Activated CD8-positive, alpha-beta memory T cell treated with anti-CD3 and anti-CD28 coated beads, Interleukin-2, amount 50 U/mL, for 24 hours (primary cell): Measurements from ENCODE around the gene TNRC6A.
"Not testable (repeated sequence)": the region's sequence is repeated elsewhere in the genome, so short reads cannot be mapped to it uniquely, and the experiment has no call there.

ENCODE experiments used
- DNase-seq: peaks from one replicate; pipeline ENCODE4 v3.0.0-alpha.2; 2020; ENCODE audit errors: extremely low read depth

The TNRC6A gene

GRCh38 chr16:24815021-24815420, 85.6 kb downstream of the TNRC6A start:
- no peak for DNase-seq

GRCh38 chr16:24816688-24817087, 87.2 kb downstream of the TNRC6A start:
- no peak for DNase-seq

- no peak for DNase-seq
Observed at GRCh38 chr16:24819462-24820040, 90.1 kb downstream of the TNRC6A start.

GRCh38 chr16:24820522-24820921, 91.1 kb downstream of the TNRC6A start:
- no peak for DNase-seq

- DNase-seq, result no peak
Observed at GRCh38 chr16:24821129-24821528, 91.7 kb downstream of the TNRC6A start.

GRCh38 chr16:24822542-24822941, 93.1 kb downstream of the TNRC6A start:
- DNase-seq, result no peak

GRCh38 chr16:24822974-24823373, 93.5 kb downstream of the TNRC6A start:
- DNase-seq, result no peak

GRCh38 chr16:24825696-24826095, 96.2 kb downstream of the TNRC6A start:
- DNase-seq, result no peak

GRCh38 chr16:24826096-24826690, 96.7 kb downstream of the TNRC6A start:
- DNase-seq, result no peak

- DNase-seq, result no peak
Observed at GRCh38 chr16:24826817-24827566, 97.5 kb downstream of the TNRC6A start.

GRCh38 chr16:24829153-24829552, 99.7 kb downstream of the TNRC6A start:
- DNase-seq, result no peak

GRCh38 chr16:24833352-24833751, 103.9 kb downstream of the TNRC6A start:
- DNase-seq, result no peak

GRCh38 chr16:24834459-24835335, 105.2 kb downstream of the TNRC6A start:
- no peak for DNase-seq

GRCh38 chr16:24836836-24837235, 107.4 kb downstream of the TNRC6A start:
- DNase-seq, result no peak

- no peak for DNase-seq
Observed at GRCh38 chr16:24837969-24838368, 108.5 kb downstream of the TNRC6A start.

GRCh38 chr16:24838554-24839266, 109.3 kb downstream of the TNRC6A start:
- no peak for DNase-seq

GRCh38 chr16:24839347-24839972, 110.0 kb downstream of the TNRC6A start:
- no peak for DNase-seq

- no peak for DNase-seq
Observed at GRCh38 chr16:24841291-24841690, 111.8 kb downstream of the TNRC6A start.

- no peak for DNase-seq
Observed at GRCh38 chr16:24844101-24845030, 114.9 kb downstream of the TNRC6A start.

GRCh38 chr16:24845031-24845365, 115.5 kb downstream of the TNRC6A start:
- DNase-seq, result not testable (repeated sequence)
